IMR-90 (cell line): ENCODE data around the gene JPH3. TPM values are rescaled to one million over a fixed set of nuclear protein-coding genes. Genes with fewer than 3 reads are reported as not detected.

Source experiments
- ATAC-seq: fragments of 200-7000 bp; cut with Tn5 transposase; 2 replicates; pipeline ENCODE4 v1.9.1; 2020; ENCODE audit warnings: low read depth, mild to moderate bottlenecking, moderate library complexity
- BruUV-seq: library from RNA; stranded (reverse); fragments of 400-500 nt; replicated peaks from 2 replicates; lab custom pipeline; 2021; lab: Mats Ljungman, UMichigan
- CTCF ChIA-PET: fragments of 300-600 bp; formaldehyde crosslinking; extraction: SDS; loops from one replicate; lab custom pipeline; 2021; ENCODE audit warnings: antibody characterized with exemption; lab: Yijun Ruan, JAX
- POLR2A ChIA-PET: fragments of 300-600 bp; sonication (Branson Sonifier 250); formaldehyde crosslinking; loops from one replicate; lab custom pipeline; 2022; ENCODE audit warnings: antibody characterized with exemption; ENCODE audit not compliant: unreplicated experiment; lab: Charles Lee
- DNase-seq: peaks from one replicate; pipeline ENCODE4 v3.0.0; 2013
- H2AFZ ChIP-seq: replicated peaks from 2 replicates; pipeline ENCODE3; 2013; ENCODE audit warnings: low read length, mild to moderate bottlenecking; ENCODE audit not compliant: poor library complexity
- H2AK5ac ChIP-seq: 2 replicates; pipeline ENCODE4 v1.6.1; 2013; ENCODE audit warnings: low read depth, low read length, inconsistent platforms
- H2AK9ac ChIP-seq: replicated peaks from 2 replicates; pipeline ENCODE3; 2013; ENCODE audit warnings: mild to moderate bottlenecking, low read depth, low read length, moderate library complexity; ENCODE audit not compliant: poor library complexity
- H2BK120ac ChIP-seq: 2 replicates; pipeline ENCODE4 v1.6.1; 2013; ENCODE audit warnings: low read depth, low read length, inconsistent platforms
- H2BK15ac ChIP-seq: 3 replicates; pipeline ENCODE4 v1.6.1; 2013; ENCODE audit warnings: low read depth, low read length, inconsistent platforms
- H2BK20ac ChIP-seq: 2 replicates; pipeline ENCODE4 v1.6.1; 2013; ENCODE audit warnings: low read depth, mild to moderate bottlenecking, inconsistent platforms, low read length, moderate library complexity
- H2BK5ac ChIP-seq: 2 replicates; pipeline ENCODE4 v1.6.1; 2013; ENCODE audit warnings: mild to moderate bottlenecking, low read depth, low read length, inconsistent platforms; ENCODE audit not compliant: poor library complexity, severe bottlenecking
- H3K14ac ChIP-seq: replicated peaks from 2 replicates; pipeline ENCODE4 v1.6.1; 2013; ENCODE audit warnings: low read depth, low read length, inconsistent platforms
- H3K18ac ChIP-seq: 2 replicates; pipeline ENCODE4 v1.6.1; 2013; ENCODE audit warnings: low read depth, low read length, control low read depth
- H3K23ac ChIP-seq: 2 replicates; pipeline ENCODE4 v1.6.1; 2013; ENCODE audit warnings: low read depth, low read length, inconsistent platforms
- H3K27ac ChIP-seq: 2 replicates; pipeline ENCODE4 v1.5.1; 2013; ENCODE audit warnings: mild to moderate bottlenecking, control low read depth, low read length; ENCODE audit not compliant: insufficient read depth
- H3K27me3 ChIP-seq: 2 replicates; pipeline ENCODE4 v1.6.1; 2013; ENCODE audit warnings: low read length; ENCODE audit not compliant: control insufficient read depth, insufficient read depth
- H3K36me3 ChIP-seq: 2 replicates; pipeline ENCODE4 v1.6.1; 2013; ENCODE audit warnings: low read length, mixed read lengths; ENCODE audit not compliant: control insufficient read depth, insufficient read depth
- H3K4ac ChIP-seq: 2 replicates; pipeline ENCODE4 v1.6.1; 2013; ENCODE audit warnings: low read depth, low read length, inconsistent platforms
- H3K4me1 ChIP-seq: 2 replicates; pipeline ENCODE4 v1.6.1; 2013; ENCODE audit warnings: low read length, mixed read lengths; ENCODE audit not compliant: control insufficient read depth, insufficient read depth
- H3K4me2 ChIP-seq: 2 replicates; pipeline ENCODE4 v1.6.1; 2013; ENCODE audit warnings: low read depth, mild to moderate bottlenecking, control low read depth, low read length, moderate library complexity
- H3K4me3 ChIP-seq: 2 replicates; pipeline ENCODE4 v1.5.1; 2013; ENCODE audit warnings: low read depth, mild to moderate bottlenecking, control low read depth, low read length, moderate library complexity; ENCODE audit not compliant: insufficient read depth
- H3K56ac ChIP-seq: 2 replicates; pipeline ENCODE4 v1.6.1; 2013; ENCODE audit warnings: low read length, inconsistent platforms; ENCODE audit not compliant: insufficient read depth; ENCODE audit errors: extremely low read depth
- H3K79me1 ChIP-seq, 2 experiments: 2 replicates each; pipeline ENCODE4 v1.6.1; 2013; ENCODE audit warnings: low read length in 2 of 2, inconsistent platforms in 1 of 2, low read depth in 1 of 2
- H3K9ac ChIP-seq: 2 replicates; pipeline ENCODE4 v1.6.1; 2013; ENCODE audit warnings: low read depth, low read length, control low read depth
- H3K9me1 ChIP-seq: 2 replicates; pipeline ENCODE4 v1.6.1; 2013; ENCODE audit warnings: low read length, inconsistent platforms; ENCODE audit not compliant: insufficient read depth
- H3K9me3 ChIP-seq: 2 replicates; pipeline ENCODE4 v1.6.1; 2013; ENCODE audit warnings: low read length; ENCODE audit not compliant: control insufficient read depth, insufficient read depth
- H4K20me1 ChIP-seq: 2 replicates; pipeline ENCODE4 v1.6.1; 2013; ENCODE audit warnings: low read length, inconsistent platforms; ENCODE audit not compliant: insufficient read depth
- H4K5ac ChIP-seq: 2 replicates; pipeline ENCODE4 v1.6.1; 2013; ENCODE audit warnings: mild to moderate bottlenecking, low read depth, low read length, control low read depth
- H4K8ac ChIP-seq, 2 experiments: 2 replicates each; pipeline ENCODE4 v1.6.1; 2013; ENCODE audit warnings: low read depth in 2 of 2, low read length in 2 of 2, control low read depth in 1 of 2, inconsistent platforms in 1 of 2
- H4K91ac ChIP-seq: 2 replicates; pipeline ENCODE4 v1.6.1; 2013; ENCODE audit warnings: low read depth, low read length, inconsistent platforms; ENCODE audit not compliant: insufficient read depth
- BHLHE40 ChIP-seq: fragments of 150-350 bp; IDR thresholded peaks from 2 replicates; pipeline ENCODE4 v1.6.1; 2016; ENCODE audit warnings: mild to moderate bottlenecking, low read depth, low read length
- CEBPB ChIP-seq: IDR thresholded peaks from 2 replicates; pipeline ENCODE4 v1.6.1; 2012; ENCODE audit warnings: low read depth, low read length, improper control_type of control experiment
- CHD1 ChIP-seq: IDR thresholded peaks from 2 replicates; pipeline ENCODE4 v1.6.1; 2012; ENCODE audit warnings: low read depth, low read length, improper control_type of control experiment
- FOS ChIP-seq: fragments of 150-350 bp; IDR thresholded peaks from 2 replicates; pipeline ENCODE4 v1.6.1; 2016; ENCODE audit warnings: low read depth, low read length
- MAFK ChIP-seq: IDR thresholded peaks from 2 replicates; pipeline ENCODE4 v1.6.1; 2012; ENCODE audit warnings: low read depth, low read length, improper control_type of control experiment
- MAZ ChIP-seq: IDR thresholded peaks from 2 replicates; pipeline ENCODE4 v1.6.1; 2012; ENCODE audit warnings: low read depth, mild to moderate bottlenecking, low read length, improper control_type of control experiment, moderate library complexity, borderline replicate concordance
- MXI1 ChIP-seq: IDR thresholded peaks from 2 replicates; pipeline ENCODE4 v1.6.1; 2012; ENCODE audit warnings: low read depth, mild to moderate bottlenecking, low read length, moderate library complexity, borderline replicate concordance
- NFE2L2 ChIP-seq: fragments of 150-350 bp; IDR thresholded peaks from 2 replicates; pipeline ENCODE4 v1.6.1; 2016; ENCODE audit warnings: low read depth, mild to moderate bottlenecking, low read length
- POLR2A ChIP-seq: IDR thresholded peaks from 2 replicates; pipeline ENCODE4 v1.6.1; 2012; ENCODE audit warnings: mild to moderate bottlenecking, low read depth, low read length
- RAD21 ChIP-seq: IDR thresholded peaks from 2 replicates; pipeline ENCODE4 v1.6.1; 2012; ENCODE audit warnings: low read length, improper control_type of control experiment
- RCOR1 ChIP-seq: IDR thresholded peaks from 2 replicates; pipeline ENCODE4 v1.6.1; 2012; ENCODE audit warnings: mild to moderate bottlenecking, low read length, improper control_type of control experiment; ENCODE audit not compliant: insufficient replicate concordance
- RFX5 ChIP-seq: IDR thresholded peaks from 2 replicates; pipeline ENCODE4 v1.8.0; 2012; ENCODE audit warnings: low read depth, mild to moderate bottlenecking, low read length, moderate library complexity
- SMC3 ChIP-seq: fragments of 150-350 bp; IDR thresholded peaks from 2 replicates; pipeline ENCODE4 v1.6.1; 2016; ENCODE audit warnings: low read depth, mild to moderate bottlenecking, antibody characterized with exemption, low read length, moderate library complexity
- WGBS, 2 experiments: methylation state at CpG; one replicate each; pipeline versions ENCODE4 v1.1.5 to v1.1.7; 2013; ENCODE audit warnings: missing lambda C conversion rate in 2 of 2; ENCODE audit not compliant: insufficient read length in 1 of 2; ENCODE audit errors: extremely low coverage in 2 of 2; 5-methylcytosine and 5-hydroxymethylcytosine counted together
- dilution Hi-C: fragments of 300-500 bp; cut with HindIII; formaldehyde crosslinking; loops from one replicate; pipeline ENCODE4 v1.14.3; 2018; ENCODE audit warnings: low sequenced_read_pairs; ENCODE audit not compliant: unreplicated experiment
- in situ Hi-C: fragments of 300-500 bp; cut with MboI; formaldehyde crosslinking; loops from 3 replicates; pipeline ENCODE4 v1.14.3; 2019; ENCODE audit warnings: low sequenced_read_pairs, inconsistent platforms, mixed read lengths
- intact Hi-C: fragments of 100-400 bp; cut with micrococcal nuclease; formaldehyde crosslinking; loops from 2 replicates; pipeline ENCODE4 v1.10.0; 2022
- polyA plus RNA-seq, 3 experiments: library from polyadenylated mRNA; depleted of rRNA; stranded (reverse); fragments of >200 nt; gene quantifications; 2 replicates each; pipeline ENCODE4 v1.2.3, GENCODE V29; 2012; ENCODE audit warnings: low replicate concordance in 1 of 3
- total RNA-seq: library from RNA; depleted of rRNA; stranded (reverse); fragments of >200 nt; gene quantifications from 2 replicates; pipeline ENCODE4 v1.2.3, GENCODE V29; 2012
- TF ChIP-seq, protein P1 (sequence below): conservative IDR thresholded peaks from 2 replicates; pipeline ENCODE4 v1.5.1; 2012; ENCODE audit warnings: mild to moderate bottlenecking, low read depth, low read length, improper control_type of control experiment
- TF ChIP-seq, protein P2 (sequence below): fragments of 150-350 bp; IDR thresholded peaks from 2 replicates; pipeline ENCODE4 v1.6.1; 2016; ENCODE audit warnings: low read depth, mild to moderate bottlenecking, low read length, moderate library complexity, borderline replicate concordance
- TF ChIP-seq, protein P3 (sequence below): fragments of 150-350 bp; IDR thresholded peaks from 2 replicates; pipeline ENCODE4 v1.6.1; 2017; ENCODE audit warnings: mild to moderate bottlenecking, antibody characterized with exemption, low read length, low read depth

JPH3 gene
- total and polyA plus RNA-seq, 2 of the 4 experiments (the other 2 are of a cell fraction), result 0.03 TPM; not detected in 1

DNA sequence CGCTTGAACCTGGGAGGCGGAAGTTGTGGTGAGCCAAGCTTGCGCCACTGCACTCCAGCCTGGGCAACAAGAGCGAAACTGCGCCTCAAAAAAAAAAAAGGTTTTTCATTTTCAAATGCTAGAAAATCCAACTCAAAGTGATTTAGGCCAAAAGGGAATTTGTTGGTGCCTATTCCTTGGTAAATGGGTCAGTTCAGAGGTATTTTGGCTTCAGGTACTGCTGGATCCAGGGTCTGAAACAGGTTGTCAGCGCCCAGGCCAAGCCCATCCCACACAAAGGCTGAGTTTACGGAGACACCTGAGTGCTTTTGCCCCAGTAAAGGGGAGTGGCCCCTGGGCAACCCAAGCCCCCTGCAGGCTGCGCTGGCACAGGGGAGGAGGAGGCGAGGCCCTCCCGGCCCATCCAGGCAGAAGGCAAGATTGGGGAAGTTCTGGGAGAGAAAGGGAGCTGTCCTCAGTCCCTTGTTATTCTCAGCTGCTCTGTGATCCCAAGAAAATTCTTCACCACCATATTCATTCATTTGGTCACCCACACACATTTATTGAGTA is 8.5 kb upstream of the JPH3 start:
- H2AK5ac ChIP-seq, result no peak overlapping the region
- ChIA-PET CTCF (no interaction called here), POLR2A (no interaction called here)
- no peak overlapping the region for H3K18ac ChIP-seq
- H3K36me3 ChIP-seq, result no peaks in the 10 kb centered on the region
- peaks cover 54% of the 10 kb centered on the region for H3K27me3 ChIP-seq
- no peak overlapping the region for H3K27ac ChIP-seq
- H4K20me1 ChIP-seq, result no peaks in the 10 kb centered on the region
- no peak overlapping the region for H2BK120ac ChIP-seq
- intact Hi-C loops (no loop called here), dilution Hi-C loops (no loop called here), in situ Hi-C loops (no loop called here)
- H4K5ac ChIP-seq, result no peak overlapping the region
- no peak overlapping the region for H2BK5ac ChIP-seq
- BruUV-seq, result no TSS peak
- 100% methylated on average over 1 of the region's 10 CpGs; no CpG with 5 or more reads in 1 of the 2 experiments for WGBS, 2 experiments
- no peak overlapping the region for H3K14ac ChIP-seq
- no peak overlapping the region for H3K9ac ChIP-seq
- DNase-seq (no peak), ATAC-seq (no peak)
- TF ChIP-seq BHLHE40 (no peak), CEBPB (no peak), RFX5 (no peak), NFE2L2 (no peak), MAFK (no peak), POLR2A (no peak), RCOR1 (no peak), MAZ (no peak), SMC3 (no peak), MXI1 (no peak), FOS (no peak), CHD1 (no peak), RAD21 (no peak)
- TF ChIP-seq, protein P1, sequence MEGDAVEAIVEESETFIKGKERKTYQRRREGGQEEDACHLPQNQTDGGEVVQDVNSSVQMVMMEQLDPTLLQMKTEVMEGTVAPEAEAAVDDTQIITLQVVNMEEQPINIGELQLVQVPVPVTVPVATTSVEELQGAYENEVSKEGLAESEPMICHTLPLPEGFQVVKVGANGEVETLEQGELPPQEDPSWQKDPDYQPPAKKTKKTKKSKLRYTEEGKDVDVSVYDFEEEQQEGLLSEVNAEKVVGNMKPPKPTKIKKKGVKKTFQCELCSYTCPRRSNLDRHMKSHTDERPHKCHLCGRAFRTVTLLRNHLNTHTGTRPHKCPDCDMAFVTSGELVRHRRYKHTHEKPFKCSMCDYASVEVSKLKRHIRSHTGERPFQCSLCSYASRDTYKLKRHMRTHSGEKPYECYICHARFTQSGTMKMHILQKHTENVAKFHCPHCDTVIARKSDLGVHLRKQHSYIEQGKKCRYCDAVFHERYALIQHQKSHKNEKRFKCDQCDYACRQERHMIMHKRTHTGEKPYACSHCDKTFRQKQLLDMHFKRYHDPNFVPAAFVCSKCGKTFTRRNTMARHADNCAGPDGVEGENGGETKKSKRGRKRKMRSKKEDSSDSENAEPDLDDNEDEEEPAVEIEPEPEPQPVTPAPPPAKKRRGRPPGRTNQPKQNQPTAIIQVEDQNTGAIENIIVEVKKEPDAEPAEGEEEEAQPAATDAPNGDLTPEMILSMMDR, result no peak
- TF ChIP-seq, protein P2, sequence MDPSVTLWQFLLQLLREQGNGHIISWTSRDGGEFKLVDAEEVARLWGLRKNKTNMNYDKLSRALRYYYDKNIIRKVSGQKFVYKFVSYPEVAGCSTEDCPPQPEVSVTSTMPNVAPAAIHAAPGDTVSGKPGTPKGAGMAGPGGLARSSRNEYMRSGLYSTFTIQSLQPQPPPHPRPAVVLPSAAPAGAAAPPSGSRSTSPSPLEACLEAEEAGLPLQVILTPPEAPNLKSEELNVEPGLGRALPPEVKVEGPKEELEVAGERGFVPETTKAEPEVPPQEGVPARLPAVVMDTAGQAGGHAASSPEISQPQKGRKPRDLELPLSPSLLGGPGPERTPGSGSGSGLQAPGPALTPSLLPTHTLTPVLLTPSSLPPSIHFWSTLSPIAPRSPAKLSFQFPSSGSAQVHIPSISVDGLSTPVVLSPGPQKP, result no peak
- TF ChIP-seq, protein P3, sequence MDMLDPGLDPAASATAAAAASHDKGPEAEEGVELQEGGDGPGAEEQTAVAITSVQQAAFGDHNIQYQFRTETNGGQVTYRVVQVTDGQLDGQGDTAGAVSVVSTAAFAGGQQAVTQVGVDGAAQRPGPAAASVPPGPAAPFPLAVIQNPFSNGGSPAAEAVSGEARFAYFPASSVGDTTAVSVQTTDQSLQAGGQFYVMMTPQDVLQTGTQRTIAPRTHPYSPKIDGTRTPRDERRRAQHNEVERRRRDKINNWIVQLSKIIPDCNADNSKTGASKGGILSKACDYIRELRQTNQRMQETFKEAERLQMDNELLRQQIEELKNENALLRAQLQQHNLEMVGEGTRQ, result no peak
- H4K8ac ChIP-seq, result no peak overlapping the region
- H4K91ac ChIP-seq, result no peak overlapping the region
- no peaks in the 10 kb centered on the region for H3K9me3 ChIP-seq
- H3K79me1 ChIP-seq, result no peaks in the 10 kb centered on the region
- no peak overlapping the region for H3K4me3 ChIP-seq
- no peak overlapping the region for H2BK20ac ChIP-seq
- H3K4ac ChIP-seq, result no peak overlapping the region
- no peak overlapping the region for H3K56ac ChIP-seq
- no peaks in the 10 kb centered on the region for H3K4me1 ChIP-seq
- no peak overlapping the region for H2BK15ac ChIP-seq
- H3K23ac ChIP-seq, result no peak overlapping the region
- H2AFZ ChIP-seq, result no peak overlapping the region
- H3K9me1 ChIP-seq, result no peaks in the 10 kb centered on the region
- no peak overlapping the region for H2AK9ac ChIP-seq
- no peak overlapping the region for H3K4me2 ChIP-seq
